Measurements from ENCODE around the gene CDKL4.

DNA sequence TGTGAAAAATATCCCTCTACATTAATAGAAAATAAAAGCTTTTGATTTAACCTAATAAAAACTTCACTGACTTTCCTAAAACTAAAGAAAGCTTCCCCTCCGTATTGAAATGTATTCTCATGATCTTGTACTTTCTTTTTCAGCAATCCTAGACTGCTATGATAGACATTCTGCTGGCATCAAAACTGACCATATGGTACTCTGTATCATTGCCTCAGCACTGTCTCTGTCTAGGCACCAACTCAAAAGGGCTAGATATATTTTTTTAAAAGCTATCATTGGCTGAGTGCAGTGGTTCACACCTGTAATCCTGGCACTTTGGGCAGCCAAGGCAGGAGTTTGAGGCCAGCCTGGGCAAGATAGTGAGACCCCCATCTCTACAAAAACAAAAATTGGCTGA is 32.9 kb downstream of the CDKL4 start:
- no peak for TF ChIP-seq EZH2 (IDR thresholded peaks at IDR 0.05; ENCODE audit: insufficient read depth, poor library complexity, severe bottlenecking)
- no peak for TF ChIP-seq EZH2phosphoT487 (IDR thresholded peaks at IDR 0.05; ENCODE audit: insufficient read depth, low read depth)

All from GM23248 (cell line).